Endothelial cell of umbilical vein (primary cell): ENCODE results near the gene UQCR10. TPM values are rescaled to one million over a fixed set of nuclear protein-coding genes. Genes with fewer than 3 reads are reported as not detected.

Source experiments
- BruUV-seq: library from RNA; stranded (reverse); fragments of 400-500 nt; replicated peaks from 2 replicates; lab custom pipeline; 2021; lab: Mats Ljungman, UMichigan
- CTCF ChIA-PET: fragments of 300-600, 350-600 bp; sonication (Branson Sonifier 250); formaldehyde crosslinking; loops from one replicate; lab custom pipeline; 2021; ENCODE audit warnings: antibody characterized with exemption, inconsistent platforms; lab: Charles Lee
- POLR2A ChIA-PET: fragments of 300-600, 350-600 bp; sonication (Branson Sonifier 250); formaldehyde crosslinking; loops from one replicate; lab custom pipeline; 2021; ENCODE audit warnings: antibody characterized with exemption, inconsistent platforms; lab: Charles Lee
- DNase-seq: peaks from one replicate; pipeline ENCODE4 v3.0.0-alpha.2; 2011; ENCODE audit warnings: low read depth, low spot score
- FAIRE-seq: peaks from 2 replicates; lab custom pipeline; 2011; peaks lifted over from hg19 to GRCh38; lab: Jason Lieb, UNC
- H2AFZ ChIP-seq: 2 replicates; pipeline ENCODE4 v1.6.0; 2012; ENCODE audit warnings: low read depth, low read length, control low read depth, inconsistent platforms
- H3K27ac ChIP-seq: 2 replicates; pipeline ENCODE4 v1.5.1; 2011; ENCODE audit warnings: low read depth, mild to moderate bottlenecking, control low read depth, low read length, moderate library complexity; ENCODE audit not compliant: insufficient read depth
- H3K27me3 ChIP-seq, 2 experiments: 2 replicates each; pipeline versions ENCODE4 v1.6.0 to v1.6.1; 2011; ENCODE audit warnings: low read length in 2 of 2, mixed read lengths in 1 of 2; ENCODE audit not compliant: control insufficient read depth in 2 of 2, insufficient read depth in 2 of 2
- H3K36me3 ChIP-seq, 2 experiments: 2 replicates in 1 of 2; 3 replicates in 1 of 2; pipeline ENCODE4 v1.5.1; 2011; ENCODE audit warnings: low read length in 2 of 2, mild to moderate bottlenecking in 1 of 2, moderate library complexity in 1 of 2; ENCODE audit not compliant: control insufficient read depth in 2 of 2, insufficient read depth in 2 of 2; ENCODE audit errors: extremely low read depth in 1 of 2
- H3K4me1 ChIP-seq: 3 replicates; pipeline ENCODE4 v1.5.1; 2011; ENCODE audit warnings: mild to moderate bottlenecking, low read length; ENCODE audit not compliant: control insufficient read depth, insufficient read depth; ENCODE audit errors: extremely low read depth
- H3K4me2 ChIP-seq: 2 replicates; pipeline ENCODE4 v1.6.1; 2011; ENCODE audit warnings: low read length, control low read depth, mixed read lengths; ENCODE audit not compliant: insufficient read depth
- H3K4me3 ChIP-seq, 3 experiments: fragments of 200-600 bp in 1 of 3; sonication (generic), shearing (Covaris generic) in 1 of 3; replicated peaks in 1 of 3; 2 replicates each; pipeline ENCODE4 v1.5.1; 2011 to 2016; ENCODE audit warnings: control low read depth in 3 of 3, low read length in 3 of 3, mild to moderate bottlenecking in 2 of 3, inconsistent platforms in 1 of 3, low read depth in 1 of 3, moderate library complexity in 1 of 3; ENCODE audit not compliant: insufficient read depth in 1 of 3
- H3K79me2 ChIP-seq: 2 replicates; pipeline ENCODE4 v1.6.0; 2012; ENCODE audit warnings: low read length, inconsistent platforms; ENCODE audit not compliant: control insufficient read depth, insufficient read depth
- H3K9ac ChIP-seq: replicated peaks from 2 replicates; pipeline ENCODE3; 2011; ENCODE audit warnings: low read length, control low read depth; ENCODE audit not compliant: insufficient read depth; ENCODE audit errors: extremely low read depth
- H3K9me1 ChIP-seq: replicated peaks from 3 replicates; pipeline ENCODE4 v1.6.0; 2011; ENCODE audit warnings: mild to moderate bottlenecking, low read length; ENCODE audit not compliant: control insufficient read depth, insufficient read depth; ENCODE audit errors: extremely low read depth
- H3K9me3 ChIP-seq: replicated peaks from 2 replicates; pipeline ENCODE4 v1.5.1; 2012; ENCODE audit warnings: low read length, inconsistent platforms; ENCODE audit not compliant: control insufficient read depth, insufficient read depth
- H4K20me1 ChIP-seq: replicated peaks from 2 replicates; pipeline ENCODE3; 2011; ENCODE audit warnings: mild to moderate bottlenecking, low read length; ENCODE audit not compliant: control insufficient read depth, insufficient read depth; ENCODE audit errors: extremely low read depth
- EZH2 ChIP-seq: IDR thresholded peaks from 2 replicates; pipeline ENCODE4 v1.6.1; 2012; ENCODE audit warnings: borderline replicate concordance, low read depth, mild to moderate bottlenecking, moderate library complexity, low read length, inconsistent platforms; ENCODE audit not compliant: severe bottlenecking
- FOS ChIP-seq: IDR thresholded peaks from 2 replicates; pipeline ENCODE4 v1.6.1; 2011; ENCODE audit warnings: mild to moderate bottlenecking, low read length, moderate library complexity, borderline replicate concordance; ENCODE audit not compliant: insufficient read depth
- GATA2 ChIP-seq: IDR thresholded peaks from 2 replicates; pipeline ENCODE4 v1.7.0; 2011; ENCODE audit warnings: low read depth, mild to moderate bottlenecking, moderate library complexity, mixed read lengths, low read length; ENCODE audit not compliant: insufficient read length, insufficient read depth
- JUN ChIP-seq: IDR thresholded peaks from 2 replicates; pipeline ENCODE4 v1.6.1; 2011; ENCODE audit warnings: borderline replicate concordance, low read depth; ENCODE audit not compliant: insufficient read length, insufficient read depth
- MYC ChIP-seq: IDR thresholded peaks from one replicate; pipeline ENCODE4 v1.6.1; 2011; ENCODE audit warnings: mild to moderate bottlenecking, low read depth, low read length
- POLR2A ChIP-seq: IDR thresholded peaks from 2 replicates; pipeline ENCODE4 v1.6.1; 2012; ENCODE audit warnings: low read depth, mild to moderate bottlenecking, control low read depth, low read length
- POLR2AphosphoS5 ChIP-seq: IDR thresholded peaks from 2 replicates; pipeline ENCODE4 v1.6.1; 2012; ENCODE audit warnings: low read depth, mild to moderate bottlenecking, control low read depth, low read length, moderate library complexity; ENCODE audit not compliant: insufficient read depth
- dilution Hi-C: fragments of 300-500 bp; cut with MboI; formaldehyde crosslinking; loops from one replicate; pipeline ENCODE4 v1.15.0; 2019; ENCODE audit warnings: low sequenced_read_pairs; ENCODE audit not compliant: extremely low pct_ligation_motif_present
- intact Hi-C: fragments of 100-400 bp; cut with micrococcal nuclease; formaldehyde crosslinking; loops from one replicate; pipeline ENCODE4 v1.10.0; 2022
- polyA plus RNA-seq, 4 experiments: library from polyadenylated mRNA; depleted of rRNA in 3 of 4; stranded (reverse) in 3 of 4; unstranded in 1 of 4; fragments of >200 nt; gene quantifications; 2 replicates each; pipeline versions ENCODE4 v1.2.1 to v1.2.3, GENCODE V29; 2011 to 2012; ENCODE audit warnings: missing spikeins in 1 of 4
- total RNA-seq: library from RNA; stranded (reverse); gene quantifications from 2 replicates; pipeline ENCODE4 v1.2.3, GENCODE V29; 2021
- TF ChIP-seq, protein P1 (sequence below): IDR thresholded peaks from 2 replicates; pipeline ENCODE4 v1.6.1; 2011; ENCODE audit not compliant: insufficient read depth, insufficient read length
- TF ChIP-seq, protein P2 (sequence below), 2 donors: IDR thresholded peaks; 1 replicate in 1 of 2; 2 replicates in 1 of 2; pipeline ENCODE4 v1.5.1; 2011; ENCODE audit warnings: low read length in 2 of 2, mild to moderate bottlenecking in 2 of 2, moderate library complexity in 2 of 2, control low read depth in 1 of 2, inconsistent platforms in 1 of 2, low read depth in 1 of 2; ENCODE audit not compliant: insufficient read depth in 1 of 2; ENCODE audit errors: extremely low read depth in 1 of 2

Gene UQCR10
- total and polyA plus RNA-seq, 2 donors (not counting 3 experiments of a cell fraction or from before 2014, with no cell fraction given) = 96.6 to 196 TPM

DNA sequence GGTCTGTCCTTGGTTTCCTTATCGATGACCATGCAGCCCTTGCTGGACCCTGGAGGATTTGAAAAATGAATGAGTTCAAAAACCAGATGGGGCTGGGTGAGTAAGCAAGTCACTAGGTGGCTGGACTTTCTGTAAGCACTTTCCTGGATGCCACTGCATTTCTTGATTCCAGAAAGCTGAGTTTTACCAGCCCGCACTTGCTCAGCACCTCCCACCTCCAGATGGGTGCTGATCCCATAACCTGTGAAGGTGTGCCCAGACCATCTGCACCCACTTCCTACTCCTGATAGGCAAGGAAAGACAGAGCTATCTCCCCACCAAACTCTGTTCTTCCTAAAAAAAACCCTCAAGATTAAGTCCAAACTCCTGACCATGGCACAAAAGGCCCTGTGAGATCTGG is 49.8 kb downstream of the UQCR10 start:
- Histone ChIP-seq H3K9me1 (no peaks in the 10 kb centered on the region), H3K27ac (no peak overlapping the region), H3K79me2 (no peaks in the 10 kb centered on the region), H3K9me3 (no peaks in the 10 kb centered on the region), H3K4me3 (no peak overlapping the region), H3K27me3 (no peaks in the 10 kb centered on the region), H3K36me3 (peaks cover 13 to 19% of the 10 kb centered on the region in 2 experiments), H3K4me1 (peaks cover 12% of the 10 kb centered on the region), H3K4me2 (no peak overlapping the region), H3K9ac (no peak overlapping the region), H2AFZ (no peak overlapping the region), H4K20me1 (no peaks in the 10 kb centered on the region)
- FAIRE-seq = no peak
- no TSS peak for BruUV-seq
- no peak for TF ChIP-seq POLR2AphosphoS5
- TF ChIP-seq EZH2 = no peak
- TF ChIP-seq GATA2 = no peak
- DNase-seq = no peak
- ChIA-PET CTCF (interaction anchor here (1.4 to 4.2 kb wide), 2 partner anchors 187 to 272 kb away, joined by 3 to 25 read pairs; no protein-coding TSS in a partner anchor), POLR2A (no interaction called here)
- intact Hi-C loops (no loop called here), dilution Hi-C loops (no loop called here)

DNA sequence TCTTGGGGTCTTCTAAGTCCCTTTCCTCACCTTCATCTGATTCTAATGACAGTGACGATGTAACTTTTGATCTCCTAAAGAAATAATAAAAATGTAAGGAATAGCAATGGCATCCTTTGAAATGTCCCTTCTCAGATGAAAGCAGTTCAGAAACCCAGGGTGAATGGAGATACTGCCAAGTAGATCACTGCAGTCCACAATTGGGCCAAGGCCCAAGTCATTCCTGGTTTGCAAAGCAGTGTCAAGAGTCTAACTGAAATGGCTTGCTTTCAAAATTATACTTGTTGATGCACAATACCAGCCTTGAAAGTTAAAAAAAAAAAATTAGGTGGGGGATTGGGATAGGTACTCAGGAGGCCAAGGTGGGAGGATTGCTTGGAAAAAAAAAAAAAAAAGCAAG is 50.6 kb downstream of the UQCR10 start:
- no peak for FAIRE-seq
- H3K9me1 ChIP-seq = no peaks in the 10 kb centered on the region
- no peak overlapping the region for H3K4me2 ChIP-seq
- no peak for DNase-seq
- no peak overlapping the region for H3K4me3 ChIP-seq
- H3K27ac ChIP-seq = no peak overlapping the region
- H3K4me1 ChIP-seq = peaks cover 20% of the 10 kb centered on the region
- BruUV-seq = no TSS peak
- intact Hi-C loops (no loop called here), dilution Hi-C loops (no loop called here)
- H3K36me3 ChIP-seq = peaks cover 8 to 14% of the 10 kb centered on the region in 2 experiments
- TF ChIP-seq JUN (no peak), FOS (no peak), EZH2 (no peak), POLR2A (no peak), GATA2 (no peak), POLR2AphosphoS5 (no peak), MYC (no peak)
- TF ChIP-seq, protein P1, sequence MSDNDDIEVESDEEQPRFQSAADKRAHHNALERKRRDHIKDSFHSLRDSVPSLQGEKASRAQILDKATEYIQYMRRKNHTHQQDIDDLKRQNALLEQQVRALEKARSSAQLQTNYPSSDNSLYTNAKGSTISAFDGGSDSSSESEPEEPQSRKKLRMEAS = no peak
- TF ChIP-seq, protein P2, sequence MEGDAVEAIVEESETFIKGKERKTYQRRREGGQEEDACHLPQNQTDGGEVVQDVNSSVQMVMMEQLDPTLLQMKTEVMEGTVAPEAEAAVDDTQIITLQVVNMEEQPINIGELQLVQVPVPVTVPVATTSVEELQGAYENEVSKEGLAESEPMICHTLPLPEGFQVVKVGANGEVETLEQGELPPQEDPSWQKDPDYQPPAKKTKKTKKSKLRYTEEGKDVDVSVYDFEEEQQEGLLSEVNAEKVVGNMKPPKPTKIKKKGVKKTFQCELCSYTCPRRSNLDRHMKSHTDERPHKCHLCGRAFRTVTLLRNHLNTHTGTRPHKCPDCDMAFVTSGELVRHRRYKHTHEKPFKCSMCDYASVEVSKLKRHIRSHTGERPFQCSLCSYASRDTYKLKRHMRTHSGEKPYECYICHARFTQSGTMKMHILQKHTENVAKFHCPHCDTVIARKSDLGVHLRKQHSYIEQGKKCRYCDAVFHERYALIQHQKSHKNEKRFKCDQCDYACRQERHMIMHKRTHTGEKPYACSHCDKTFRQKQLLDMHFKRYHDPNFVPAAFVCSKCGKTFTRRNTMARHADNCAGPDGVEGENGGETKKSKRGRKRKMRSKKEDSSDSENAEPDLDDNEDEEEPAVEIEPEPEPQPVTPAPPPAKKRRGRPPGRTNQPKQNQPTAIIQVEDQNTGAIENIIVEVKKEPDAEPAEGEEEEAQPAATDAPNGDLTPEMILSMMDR (IDR thresholded peaks at IDR 0.05; ENCODE audit: extremely low read depth in 1 of 2, insufficient read depth in 1 of 2, low read depth in 1 of 2, low read length in 2 of 2) = no peak
- H3K9me3 ChIP-seq = no peaks in the 10 kb centered on the region
- H3K79me2 ChIP-seq = no peaks in the 10 kb centered on the region
- H4K20me1 ChIP-seq = no peaks in the 10 kb centered on the region
- H2AFZ ChIP-seq = no peak overlapping the region
- H3K9ac ChIP-seq = no peak overlapping the region
- CTCF ChIA-PET = interaction anchor here (1.4 kb wide), 1 partner anchor 271 kb away, joined by 3 read pairs; no protein-coding TSS in a partner anchor
- POLR2A ChIA-PET = no interaction called here
- H3K27me3 ChIP-seq = no peaks in the 10 kb centered on the region
